ENCODE results near the gene IMMP2L.

The IMMP2L gene

GRCh38 chr7:110767550-110768110 lies 794.7 kb downstream of the IMMP2L start:
- DNase-seq = no peak

GRCh38 chr7:110766864-110767263 lies 795.4 kb downstream of the IMMP2L start:
- no peak for DNase-seq

- DNase-seq = no peak
Measured at GRCh38 chr7:110764852-110765251, 797.4 kb downstream of the IMMP2L start.

- no peak for DNase-seq
Measured at GRCh38 chr7:110762546-110763225, 799.6 kb downstream of the IMMP2L start.

- DNase-seq = no peak
Measured at GRCh38 chr7:110760341-110760740, 802.0 kb downstream of the IMMP2L start.

GRCh38 chr7:110759069-110759468 lies 803.2 kb downstream of the IMMP2L start:
- no peak for DNase-seq

GRCh38 chr7:110754649-110755048 lies 807.6 kb downstream of the IMMP2L start:
- DNase-seq = no peak

- no peak for DNase-seq
Measured at GRCh38 chr7:110750931-110751605, 811.2 kb downstream of the IMMP2L start.

- no peak for DNase-seq
Measured at GRCh38 chr7:110733221-110733620, 829.1 kb downstream of the IMMP2L start.

GRCh38 chr7:110724811-110725210 lies 837.5 kb downstream of the IMMP2L start:
- no peak for DNase-seq

- no peak for DNase-seq
Measured at GRCh38 chr7:110721395-110721794, 840.9 kb downstream of the IMMP2L start.

GRCh38 chr7:110720626-110721025 lies 841.7 kb downstream of the IMMP2L start:
- no peak for DNase-seq

- no peak for DNase-seq
Measured at GRCh38 chr7:110719741-110720140, 842.6 kb downstream of the IMMP2L start.

- DNase-seq = no peak
Measured at GRCh38 chr7:110718503-110719205, 843.6 kb downstream of the IMMP2L start.

- no peak for DNase-seq
Measured at GRCh38 chr7:110704225-110704624, 858.1 kb downstream of the IMMP2L start.

- no peak for DNase-seq
Measured at GRCh38 chr7:110698576-110698975, 863.7 kb downstream of the IMMP2L start.

- no peak for DNase-seq
Measured at GRCh38 chr7:110693344-110693743, 868.9 kb downstream of the IMMP2L start.

GRCh38 chr7:110688908-110689307 lies 873.4 kb downstream of the IMMP2L start:
- DNase-seq = no peak

- DNase-seq = no peak
Measured at GRCh38 chr7:110685899-110686298, 876.4 kb downstream of the IMMP2L start.

GRCh38 chr7:110681941-110682340 lies 880.4 kb downstream of the IMMP2L start:
- DNase-seq = no peak

GRCh38 chr7:110677405-110677804 lies 884.9 kb downstream of the IMMP2L start:
- no peak for DNase-seq

- DNase-seq = no peak
Measured at GRCh38 chr7:110676785-110677184, 885.5 kb downstream of the IMMP2L start.

- DNase-seq = no peak
Measured at GRCh38 chr7:110675383-110676103, 886.7 kb downstream of the IMMP2L start.

Data from kidney glomerular epithelial cell (primary cell).